Mesendoderm (in vitro differentiated cells): ENCODE results near the gene AOPEP.
"Not testable (repeated sequence)": the region's sequence is repeated elsewhere in the genome, so short reads cannot be mapped to it uniquely, and the experiment has no call there.

Source experiments
- DNase-seq: peaks from one replicate; pipeline ENCODE4 v3.0.0; 2013
- H2AK5ac ChIP-seq: 2 replicates; pipeline ENCODE4 v1.6.1; 2013; ENCODE audit warnings: low read length, inconsistent platforms
- H2BK120ac ChIP-seq: 2 replicates; pipeline ENCODE4 v1.6.1; 2013; ENCODE audit warnings: low read depth, mild to moderate bottlenecking, low read length, moderate library complexity, mixed read lengths
- H2BK15ac ChIP-seq: replicated peaks from 2 replicates; pipeline ENCODE4 v1.6.1; 2013; ENCODE audit warnings: low read depth, mild to moderate bottlenecking, moderate library complexity
- H2BK5ac ChIP-seq: 2 replicates; pipeline ENCODE4 v1.6.1; 2013; ENCODE audit warnings: low read length, inconsistent platforms
- H3K18ac ChIP-seq: 2 replicates; pipeline ENCODE4 v1.6.1; 2013; ENCODE audit warnings: mild to moderate bottlenecking, low read length, mixed read lengths
- H3K23ac ChIP-seq: one replicate; pipeline ENCODE4 v1.6.1; 2013; ENCODE audit warnings: low read length
- H3K27ac ChIP-seq: 2 replicates; pipeline ENCODE4 v1.5.1; 2013; ENCODE audit warnings: low read depth, mild to moderate bottlenecking, inconsistent platforms, low read length, moderate library complexity
- H3K27me3 ChIP-seq: 2 replicates; pipeline ENCODE4 v1.6.1; 2013; ENCODE audit warnings: low read length, control low read depth, mild to moderate bottlenecking, inconsistent platforms; ENCODE audit not compliant: insufficient read depth, poor library complexity
- H3K36me3 ChIP-seq: 2 replicates; pipeline ENCODE4 v1.6.1; 2013; ENCODE audit warnings: low read length, inconsistent platforms; ENCODE audit not compliant: control insufficient read depth, insufficient read depth
- H3K4ac ChIP-seq: one replicate; pipeline ENCODE4 v1.6.1; 2013; ENCODE audit warnings: low read depth, mild to moderate bottlenecking, low read length, moderate library complexity
- H3K4me1 ChIP-seq: 2 replicates; pipeline ENCODE4 v1.6.1; 2013; ENCODE audit warnings: low read depth, low read length, inconsistent platforms; ENCODE audit not compliant: control insufficient read depth
- H3K4me2 ChIP-seq: 2 replicates; pipeline ENCODE4 v1.6.1; 2013; ENCODE audit warnings: low read length
- H3K4me3 ChIP-seq: 2 replicates; pipeline ENCODE4 v1.5.1; 2013; ENCODE audit warnings: mild to moderate bottlenecking, low read length
- H3K56ac ChIP-seq: one replicate; pipeline ENCODE4 v1.6.1; 2013; ENCODE audit warnings: low read length
- H3K79me1 ChIP-seq: 2 replicates; pipeline ENCODE4 v1.6.1; 2013; ENCODE audit warnings: low read length, inconsistent platforms
- H3K79me2 ChIP-seq: 2 replicates; pipeline ENCODE4 v1.6.1; 2013; ENCODE audit warnings: mild to moderate bottlenecking, low read length; ENCODE audit not compliant: control insufficient read depth, insufficient read depth
- H3K9ac ChIP-seq: 2 replicates; pipeline ENCODE4 v1.6.1; 2013; ENCODE audit warnings: low read length, inconsistent platforms
- H4K5ac ChIP-seq: one replicate; pipeline ENCODE4 v1.6.1; 2013; ENCODE audit warnings: low read length
- H4K8ac ChIP-seq: one replicate; pipeline ENCODE4 v1.6.1; 2013; ENCODE audit warnings: low read depth, mild to moderate bottlenecking, control low read depth, low read length, moderate library complexity
- WGBS: extraction: QIAGEN DNeasy Blood & Tissue Kit; methylation state at CpG from one replicate; pipeline ENCODE4 v1.1.7; 2013; ENCODE audit warnings: low lambda C conversion rate, missing lambda C conversion rate; ENCODE audit not compliant: insufficient coverage; ENCODE audit errors: extremely low coverage; 5-methylcytosine and 5-hydroxymethylcytosine counted together

The AOPEP gene

DNA sequence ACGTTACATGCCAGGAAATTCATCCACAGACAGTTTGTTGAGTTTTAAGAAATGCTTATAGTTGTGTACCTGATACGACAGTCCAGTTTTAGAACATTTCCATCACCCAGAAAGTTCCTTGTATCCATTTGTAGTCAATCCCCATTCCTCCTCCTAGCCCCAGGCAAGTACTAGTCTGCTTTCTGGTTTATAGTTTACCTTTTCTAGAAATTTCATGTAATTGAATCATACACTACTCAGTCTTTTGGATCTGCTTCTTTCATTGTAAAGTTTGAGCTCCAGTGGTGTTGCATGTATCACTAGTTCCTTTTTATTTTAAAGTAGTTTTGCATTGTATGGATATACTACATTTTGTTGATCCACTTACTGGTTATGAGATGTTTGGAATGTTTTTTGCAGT, 291.2 kb downstream of the AOPEP start:
- Histone ChIP-seq H2AK5ac (no peak overlapping the region), H3K4me2 (no peak overlapping the region), H2BK5ac (no peak overlapping the region), H2BK15ac (no peak overlapping the region), H3K9ac (no peak overlapping the region), H3K4me3 (no peak overlapping the region), H3K79me2 (no peaks in the 10 kb centered on the region), H3K36me3 (no peaks in the 10 kb centered on the region), H4K8ac (no peak overlapping the region), H3K27me3 (no peaks in the 10 kb centered on the region), H3K4me1 (no peaks in the 10 kb centered on the region), H4K5ac (no peak overlapping the region), H3K23ac (no peak overlapping the region), H2BK120ac (no peak overlapping the region), H3K18ac (no peak overlapping the region), H3K4ac (no peak overlapping the region), H3K56ac (no peak overlapping the region), H3K27ac (no peak overlapping the region), H3K79me1 (no peaks in the 10 kb centered on the region)
- DNase-seq: no peak
- WGBS: no CpG with 5 or more reads among the region's 2 CpGs

- DNase-seq: peak; percentile 46
- H2AK5ac ChIP-seq: no peak overlapping the region
- no peak overlapping the region for H4K5ac ChIP-seq
- H3K23ac ChIP-seq: no peak overlapping the region
- H3K4me3 ChIP-seq: no peak overlapping the region
- H3K9ac ChIP-seq: no peak overlapping the region
- no peak overlapping the region for H2BK15ac ChIP-seq
- H3K56ac ChIP-seq: no peak overlapping the region
- no peak overlapping the region for H3K4me2 ChIP-seq
- no peaks in the 10 kb centered on the region for H3K36me3 ChIP-seq
- no peaks in the 10 kb centered on the region for H3K79me1 ChIP-seq
- no peaks in the 10 kb centered on the region for H3K79me2 ChIP-seq
- H3K4ac ChIP-seq: no peak overlapping the region
- no peak overlapping the region for H2BK5ac ChIP-seq
- no peak overlapping the region for H2BK120ac ChIP-seq
- no peaks in the 10 kb centered on the region for H3K27me3 ChIP-seq
- WGBS: no CpG with 5 or more reads among the region's 11 CpGs
- H4K8ac ChIP-seq: no peak overlapping the region
- H3K4me1 ChIP-seq: no peaks in the 10 kb centered on the region
- H3K27ac ChIP-seq: no peak overlapping the region
- H3K18ac ChIP-seq: no peak overlapping the region
Observed at GRCh38 chr9:95018099-95018936, 291.8 kb downstream of the AOPEP start.

GRCh38 chr9:95020644-95021043, 294.1 kb downstream of the AOPEP start:
- H2BK5ac ChIP-seq, H3K36me3 ChIP-seq, H3K56ac ChIP-seq, H3K79me1 ChIP-seq, H2BK15ac ChIP-seq, H3K18ac ChIP-seq, H3K79me2 ChIP-seq, H3K27ac ChIP-seq, H3K4me3 ChIP-seq, H3K4ac ChIP-seq, H3K27me3 ChIP-seq, DNase-seq, H3K4me1 ChIP-seq, H3K9ac ChIP-seq, H4K5ac ChIP-seq, H3K23ac ChIP-seq, H4K8ac ChIP-seq, H3K4me2 ChIP-seq, H2BK120ac ChIP-seq, H2AK5ac ChIP-seq: not testable (repeated sequence)
- WGBS: no CpG with 5 or more reads among the region's 6 CpGs

DNA sequence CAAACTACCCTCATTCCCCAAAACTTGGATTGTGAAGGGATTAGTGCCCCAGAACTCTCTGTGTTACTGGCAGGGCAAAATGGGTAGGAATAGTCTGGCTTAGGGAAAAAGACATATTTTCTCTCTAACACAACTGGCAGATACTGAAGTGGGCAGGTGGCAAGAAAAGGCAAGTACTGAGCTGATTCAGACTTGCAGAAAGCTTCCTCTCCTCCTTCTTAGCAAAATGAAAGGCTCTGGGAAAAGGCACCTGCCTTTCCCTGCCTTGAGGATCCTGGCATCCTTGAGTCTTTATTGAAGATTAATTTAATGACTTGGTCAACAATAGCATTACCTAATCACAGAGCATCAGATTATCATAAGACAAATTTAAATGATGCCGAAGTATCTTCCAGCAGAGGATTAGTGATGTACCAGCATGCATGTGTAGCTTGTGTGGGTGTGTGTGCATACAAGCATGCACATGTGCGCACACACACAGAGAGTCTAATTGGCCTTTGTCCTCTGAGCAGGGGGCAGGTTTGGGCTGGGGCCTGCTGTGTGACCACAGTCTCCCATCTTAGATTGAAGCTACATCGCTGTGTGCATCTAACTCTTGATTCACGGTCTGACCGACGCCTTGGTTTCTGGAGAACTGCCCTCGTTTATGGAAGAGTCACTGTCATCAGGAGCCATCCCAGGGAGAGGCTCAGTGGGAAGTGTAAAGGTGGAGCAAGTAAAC, 294.8 kb downstream of the AOPEP start:
- H3K4ac ChIP-seq: no peak overlapping the region
- no peak overlapping the region for H4K8ac ChIP-seq
- no peaks in the 10 kb centered on the region for H3K79me1 ChIP-seq
- no peak overlapping the region for H3K27ac ChIP-seq
- H3K4me1 ChIP-seq: no peaks in the 10 kb centered on the region
- no peaks in the 10 kb centered on the region for H3K27me3 ChIP-seq
- no peak overlapping the region for H2BK5ac ChIP-seq
- H4K5ac ChIP-seq: no peak overlapping the region
- no peak overlapping the region for H2BK120ac ChIP-seq
- H3K4me3 ChIP-seq: no peak overlapping the region
- H3K18ac ChIP-seq: no peak overlapping the region
- H3K9ac ChIP-seq: no peak overlapping the region
- H2BK15ac ChIP-seq: no peak overlapping the region
- H3K56ac ChIP-seq: no peak overlapping the region
- no peaks in the 10 kb centered on the region for H3K36me3 ChIP-seq
- H3K4me2 ChIP-seq: no peak overlapping the region
- no peak for DNase-seq
- no peaks in the 10 kb centered on the region for H3K79me2 ChIP-seq
- no CpG with 5 or more reads among the region's 7 CpGs for WGBS
- no peak overlapping the region for H2AK5ac ChIP-seq
- H3K23ac ChIP-seq: no peak overlapping the region

DNA sequence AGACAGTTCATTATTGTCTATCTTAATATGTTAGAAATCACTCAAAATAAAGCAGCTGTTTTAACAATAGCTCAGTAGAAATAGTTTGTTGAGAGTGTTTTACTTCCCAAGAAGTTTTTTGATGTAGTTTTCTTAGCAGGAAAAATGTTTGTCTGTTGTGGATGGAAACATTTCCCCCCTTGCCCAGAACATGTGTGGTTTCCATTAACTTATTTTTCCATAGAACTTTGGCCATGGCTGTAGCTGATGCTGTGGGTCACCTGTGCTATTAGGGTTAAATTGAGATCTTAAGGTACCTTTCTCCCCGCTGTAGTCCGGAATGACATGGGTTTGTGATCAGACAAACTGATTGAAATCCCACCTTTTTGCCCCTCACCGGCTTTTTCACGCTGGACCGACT, 296.2 kb downstream of the AOPEP start:
- Histone ChIP-seq H3K79me1 (no peaks in the 10 kb centered on the region), H3K4me1 (no peaks in the 10 kb centered on the region), H3K36me3 (no peaks in the 10 kb centered on the region), H3K4me3 (no peak overlapping the region), H4K8ac (no peak overlapping the region), H3K27ac (no peak overlapping the region), H4K5ac (no peak overlapping the region), H3K9ac (no peak overlapping the region), H3K18ac (no peak overlapping the region), H2AK5ac (no peak overlapping the region), H2BK15ac (no peak overlapping the region), H3K27me3 (no peaks in the 10 kb centered on the region), H2BK120ac (no peak overlapping the region), H3K79me2 (no peaks in the 10 kb centered on the region), H3K56ac (no peak overlapping the region), H3K4me2 (no peak overlapping the region), H2BK5ac (no peak overlapping the region), H3K4ac (no peak overlapping the region), H3K23ac (no peak overlapping the region)
- DNase-seq: no peak
- WGBS: no CpG with 5 or more reads among the region's 5 CpGs
